HepG2 (cell line): ENCODE results near the gene MYO1C. TPM values are rescaled to one million over a fixed set of nuclear protein-coding genes. Genes with fewer than 3 reads are reported as not detected.
A peak's percentile ranks its signal among the peaks of the same experiment; 100 is the strongest.

Experiments used
- CCAR2 ChIP-seq: fragments of 200-400 bp; formaldehyde crosslinking; optimal IDR thresholded peaks from 2 replicates; pipeline ENCODE3; 2018; ENCODE audit warnings: low read depth, mild to moderate bottlenecking, low read length, moderate library complexity
- CENPT ChIP-seq: sonication (generic); formaldehyde crosslinking; IDR thresholded peaks from 2 replicates; pipeline ENCODE4 v1.8.0; 2022; ENCODE audit warnings: low read depth, mild to moderate bottlenecking, moderate library complexity, missing genetic modification reagents
- DR1 ChIP-seq: sonication (generic); formaldehyde crosslinking; IDR thresholded peaks from 2 replicates; pipeline ENCODE4 v1.8.0; 2021; ENCODE audit warnings: mild to moderate bottlenecking, missing genetic modification reagents, inconsistent platforms
- KDM5B ChIP-seq: sonication (generic); formaldehyde crosslinking; IDR thresholded peaks from 2 replicates; pipeline ENCODE4 v1.4.0; 2020; ENCODE audit warnings: missing genetic modification reagents, mild to moderate bottlenecking, borderline replicate concordance
- MED1 ChIP-seq: sonication (generic); formaldehyde crosslinking; IDR thresholded peaks from 2 replicates; pipeline ENCODE4 v1.4.0; 2020; ENCODE audit warnings: missing genetic modification reagents
- MEIS2 ChIP-seq: sonication (generic); formaldehyde crosslinking; IDR thresholded peaks from 2 replicates; pipeline ENCODE4 v1.9.0; 2021; ENCODE audit warnings: mild to moderate bottlenecking, missing genetic modification reagents
- PCBP2 ChIP-seq: fragments of 200-400 bp; formaldehyde crosslinking; optimal IDR thresholded peaks from 2 replicates; pipeline ENCODE3; 2018; ENCODE audit warnings: low read length, low read depth; ENCODE audit not compliant: poor library complexity, severe bottlenecking
- PHB2 ChIP-seq: fragments of 450-650 bp; IDR thresholded peaks from 2 replicates; pipeline ENCODE4 v1.6.1; 2018; ENCODE audit not compliant: partially characterized antibody
- PHF8 ChIP-seq: sonication (generic); formaldehyde crosslinking; IDR thresholded peaks from 2 replicates; pipeline ENCODE4 v1.5.0; 2020; ENCODE audit warnings: missing genetic modification reagents
- PLRG1 ChIP-seq: fragments of 450-650 bp; conservative IDR thresholded peaks from 2 replicates; pipeline ENCODE4 v1.6.1; 2016
- REXO4 ChIP-seq: sonication (generic); formaldehyde crosslinking; IDR thresholded peaks from 2 replicates; pipeline ENCODE4 v1.8.0; 2022; ENCODE audit warnings: missing genetic modification reagents, mild to moderate bottlenecking, borderline replicate concordance
- SIX1 ChIP-seq: sonication (generic); formaldehyde crosslinking; IDR thresholded peaks from 2 replicates; pipeline ENCODE4 v1.4.0; 2020; ENCODE audit warnings: missing genetic modification reagents, borderline replicate concordance
- SP2 ChIP-seq: sonication (generic); formaldehyde crosslinking; IDR thresholded peaks from 2 replicates; pipeline ENCODE4 v1.5.1; 2020; ENCODE audit warnings: mild to moderate bottlenecking, missing genetic modification reagents
- TCF12 ChIP-seq, 2 experiments: fragments of 450-650 bp in 1 of 2; sonication (generic) in 1 of 2; formaldehyde crosslinking in 1 of 2; IDR thresholded peaks; 2 replicates each; pipeline versions ENCODE4 v1.6.1 to v1.8.0; 2017 to 2022; ENCODE audit warnings: antibody characterized with exemption in 1 of 2, mild to moderate bottlenecking in 1 of 2, missing genetic modification reagents in 1 of 2, moderate library complexity in 1 of 2
- WIZ ChIP-seq: sonication (generic); formaldehyde crosslinking; IDR thresholded peaks from 2 replicates; pipeline ENCODE4 v1.5.1; 2020; ENCODE audit warnings: mild to moderate bottlenecking, missing genetic modification reagents
- ZBTB8A ChIP-seq: sonication (generic); formaldehyde crosslinking; IDR thresholded peaks from 2 replicates; pipeline ENCODE4 v1.4.0; 2020; ENCODE audit warnings: mild to moderate bottlenecking, low read depth, missing genetic modification reagents, borderline replicate concordance
- ZNF225 ChIP-seq: sonication (generic); formaldehyde crosslinking; IDR thresholded peaks from 2 replicates; pipeline ENCODE4 v1.4.0; 2020; ENCODE audit warnings: mild to moderate bottlenecking, missing genetic modification reagents
- ZNF556 ChIP-seq: sonication (generic); formaldehyde crosslinking; IDR thresholded peaks from 2 replicates; pipeline ENCODE4 v1.4.0; 2020; ENCODE audit warnings: mild to moderate bottlenecking, missing genetic modification reagents, borderline replicate concordance
- ZNF564 ChIP-seq: sonication (generic); formaldehyde crosslinking; IDR thresholded peaks from 2 replicates; pipeline ENCODE4 v1.8.1; 2023; ENCODE audit warnings: mild to moderate bottlenecking, missing genetic modification reagents
- ZNF652 ChIP-seq: IDR thresholded peaks from 2 replicates; pipeline ENCODE4 v1.6.1; 2016; ENCODE audit warnings: low read depth, borderline replicate concordance
- ZNF674 ChIP-seq: sonication (generic); formaldehyde crosslinking; IDR thresholded peaks from 2 replicates; pipeline ENCODE4 v1.5.0; 2020; ENCODE audit warnings: low read depth, mild to moderate bottlenecking, missing genetic modification reagents
- ZNF747 ChIP-seq: sonication (generic); formaldehyde crosslinking; IDR thresholded peaks from 2 replicates; pipeline ENCODE4 v1.8.1; 2023; ENCODE audit warnings: missing genetic modification reagents, mild to moderate bottlenecking, borderline replicate concordance
- ZNF776 ChIP-seq: sonication (generic); formaldehyde crosslinking; IDR thresholded peaks from 2 replicates; pipeline ENCODE4 v1.4.0; 2020; ENCODE audit warnings: mild to moderate bottlenecking, missing genetic modification reagents
- polyA plus RNA-seq, 8 experiments: library from polyadenylated mRNA; depleted of rRNA in 3 of 8; stranded (reverse) in 7 of 8; unstranded in 1 of 8; fragments of >200 nt; fragmentation: Illumina TruSeq in 4 of 8; extraction: Trizol in 4 of 8; gene quantifications; 2 replicates each; pipeline versions ENCODE4 v1.2.1 to v1.2.3, GENCODE V29; 2011 to 2016; ENCODE audit warnings: low read depth in 4 of 8, missing spikeins in 1 of 8, mixed read lengths in 1 of 8; ENCODE audit not compliant: insufficient read depth in 1 of 8
- total RNA-seq, 5 experiments: library from RNA; depleted of rRNA; stranded (reverse); fragments of >200 nt; fragmentation: Illumina TruSeq; extraction: Trizol; gene quantifications; 2 replicates each; pipeline ENCODE4 v1.2.3, GENCODE V29; 2016; ENCODE audit warnings: low read depth in 1 of 5
- TF ChIP-seq, protein P1 (sequence below): sonication (generic); formaldehyde crosslinking; IDR thresholded peaks from 2 replicates; pipeline ENCODE4 v1.4.0; 2020; ENCODE audit warnings: mild to moderate bottlenecking, missing genetic modification reagents
- TF ChIP-seq, protein P2 (sequence below): conservative IDR thresholded peaks from 2 replicates; pipeline ENCODE4 v1.6.1; 2018; ENCODE audit warnings: missing genetic modification reagents
- TF ChIP-seq, protein P3 (sequence below): sonication (generic); formaldehyde crosslinking; IDR thresholded peaks from 2 replicates; pipeline ENCODE4 v1.4.0; 2020; ENCODE audit warnings: missing genetic modification reagents, borderline replicate concordance

MYO1C gene
- total and polyA plus RNA-seq, 2 of the 13 experiments (the other 11 are each of a cell fraction or from before 2014, with no cell fraction given): 22.7 to 40.8 TPM

DNA sequence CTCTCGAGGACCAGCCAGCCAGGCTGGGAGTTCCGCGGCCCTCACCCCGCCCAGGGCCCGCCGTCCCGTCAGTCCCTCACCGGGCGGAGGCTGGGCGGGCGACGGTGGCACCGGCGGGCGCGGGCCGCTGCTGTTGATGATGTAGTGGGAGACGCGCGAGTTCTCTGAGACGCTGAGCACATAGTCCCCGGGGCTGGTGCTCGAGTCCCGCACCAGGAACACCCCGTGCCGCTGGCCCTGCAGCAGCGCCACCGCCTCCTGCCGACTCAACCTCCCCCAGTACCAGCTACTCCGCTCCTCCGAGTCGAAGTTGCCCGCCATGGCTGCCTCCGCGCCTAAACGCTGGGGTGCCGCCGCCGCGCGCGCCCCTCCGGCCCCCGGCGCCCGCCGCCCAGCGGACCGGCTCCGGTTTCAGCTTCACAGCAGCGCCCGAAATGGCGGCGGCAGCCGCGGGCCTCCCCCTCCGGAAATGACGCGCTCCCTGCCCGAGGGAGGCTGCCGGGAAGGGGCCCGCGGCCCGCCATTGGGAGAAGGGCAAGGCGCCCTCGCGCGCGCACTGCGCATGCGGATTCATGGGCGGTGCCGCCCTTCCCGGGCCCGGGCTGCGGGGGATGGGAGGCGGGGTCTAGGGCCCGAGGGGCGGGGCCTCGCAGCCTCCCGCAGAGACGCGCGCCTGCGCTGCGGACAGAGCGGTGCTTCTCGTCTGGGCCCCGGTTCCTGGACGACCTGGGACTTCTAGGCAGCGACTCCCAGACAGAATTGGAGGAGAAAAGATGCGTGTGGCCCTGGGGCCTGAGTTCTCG, 36.5 kb downstream of the MYO1C start, which contains the start of gene CRK (continued):
- TF ChIP-seq ZNF747 (CRISPR knock-in tag): no peak
- no peak for TF ChIP-seq KDM5B
- 0 out of 2 replicates have a peak, but pooled peaks have one; percentile 32 for TF ChIP-seq ZNF225
- TF ChIP-seq ZBTB8A: no peak; the same call in 1 of the 2 replicates
- no peak for TF ChIP-seq SIX1 (CRISPR knock-in tag)
- TF ChIP-seq ZNF674: 0 out of 2 replicates have a peak, but pooled peaks have one; percentile 9
- no peak for TF ChIP-seq CCAR2
- TF ChIP-seq WIZ (CRISPR knock-in tag): no peak
- TF ChIP-seq ZNF652 (CRISPR knock-in tag): no peak
- TF ChIP-seq PHB2: no peak
- TF ChIP-seq TCF12 (IDR thresholded peaks at IDR 0.05): no peak
- peak; percentile 9; the same call in 1 of the 2 replicates for TF ChIP-seq TCF12 (CRISPR knock-in tag; IDR thresholded peaks at IDR 0.05)
- 0 out of 2 replicates have a peak, but pooled peaks have one; percentile 17 for TF ChIP-seq ZNF564 (CRISPR knock-in tag)
- TF ChIP-seq PCBP2: no peak
- TF ChIP-seq MEIS2 (CRISPR knock-in tag): no peak; the same call in none of the 2 replicates
- TF ChIP-seq CENPT (CRISPR knock-in tag): no peak
- TF ChIP-seq, protein P1, sequence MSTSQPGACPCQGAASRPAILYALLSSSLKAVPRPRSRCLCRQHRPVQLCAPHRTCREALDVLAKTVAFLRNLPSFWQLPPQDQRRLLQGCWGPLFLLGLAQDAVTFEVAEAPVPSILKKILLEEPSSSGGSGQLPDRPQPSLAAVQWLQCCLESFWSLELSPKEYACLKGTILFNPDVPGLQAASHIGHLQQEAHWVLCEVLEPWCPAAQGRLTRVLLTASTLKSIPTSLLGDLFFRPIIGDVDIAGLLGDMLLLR (CRISPR knock-in tag): no peak; the same call in none of the 2 replicates
- no peak for TF ChIP-seq DR1 (CRISPR knock-in tag)
- TF ChIP-seq, protein P2, sequence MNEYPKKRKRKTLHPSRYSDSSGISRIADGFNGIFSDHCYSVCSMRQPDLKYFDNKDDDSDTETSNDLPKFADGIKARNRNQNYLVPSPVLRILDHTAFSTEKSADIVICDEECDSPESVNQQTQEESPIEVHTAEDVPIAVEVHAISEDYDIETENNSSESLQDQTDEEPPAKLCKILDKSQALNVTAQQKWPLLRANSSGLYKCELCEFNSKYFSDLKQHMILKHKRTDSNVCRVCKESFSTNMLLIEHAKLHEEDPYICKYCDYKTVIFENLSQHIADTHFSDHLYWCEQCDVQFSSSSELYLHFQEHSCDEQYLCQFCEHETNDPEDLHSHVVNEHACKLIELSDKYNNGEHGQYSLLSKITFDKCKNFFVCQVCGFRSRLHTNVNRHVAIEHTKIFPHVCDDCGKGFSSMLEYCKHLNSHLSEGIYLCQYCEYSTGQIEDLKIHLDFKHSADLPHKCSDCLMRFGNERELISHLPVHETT (CRISPR knock-in tag): peak; percentile 87
- TF ChIP-seq PHF8 (CRISPR knock-in tag): peak; percentile 58; the same call in 1 of the 2 replicates
- TF ChIP-seq REXO4: 0 out of 2 replicates have a peak, but pooled peaks have one; percentile 19
- TF ChIP-seq ZNF556 (CRISPR knock-in tag): no peak; the same call in 1 of the 2 replicates
- no peak for TF ChIP-seq MED1
- no peak for TF ChIP-seq PLRG1
- TF ChIP-seq ZNF776 (CRISPR knock-in tag): no peak
- TF ChIP-seq SP2 (CRISPR knock-in tag): peak; percentile 69
- TF ChIP-seq, protein P3, sequence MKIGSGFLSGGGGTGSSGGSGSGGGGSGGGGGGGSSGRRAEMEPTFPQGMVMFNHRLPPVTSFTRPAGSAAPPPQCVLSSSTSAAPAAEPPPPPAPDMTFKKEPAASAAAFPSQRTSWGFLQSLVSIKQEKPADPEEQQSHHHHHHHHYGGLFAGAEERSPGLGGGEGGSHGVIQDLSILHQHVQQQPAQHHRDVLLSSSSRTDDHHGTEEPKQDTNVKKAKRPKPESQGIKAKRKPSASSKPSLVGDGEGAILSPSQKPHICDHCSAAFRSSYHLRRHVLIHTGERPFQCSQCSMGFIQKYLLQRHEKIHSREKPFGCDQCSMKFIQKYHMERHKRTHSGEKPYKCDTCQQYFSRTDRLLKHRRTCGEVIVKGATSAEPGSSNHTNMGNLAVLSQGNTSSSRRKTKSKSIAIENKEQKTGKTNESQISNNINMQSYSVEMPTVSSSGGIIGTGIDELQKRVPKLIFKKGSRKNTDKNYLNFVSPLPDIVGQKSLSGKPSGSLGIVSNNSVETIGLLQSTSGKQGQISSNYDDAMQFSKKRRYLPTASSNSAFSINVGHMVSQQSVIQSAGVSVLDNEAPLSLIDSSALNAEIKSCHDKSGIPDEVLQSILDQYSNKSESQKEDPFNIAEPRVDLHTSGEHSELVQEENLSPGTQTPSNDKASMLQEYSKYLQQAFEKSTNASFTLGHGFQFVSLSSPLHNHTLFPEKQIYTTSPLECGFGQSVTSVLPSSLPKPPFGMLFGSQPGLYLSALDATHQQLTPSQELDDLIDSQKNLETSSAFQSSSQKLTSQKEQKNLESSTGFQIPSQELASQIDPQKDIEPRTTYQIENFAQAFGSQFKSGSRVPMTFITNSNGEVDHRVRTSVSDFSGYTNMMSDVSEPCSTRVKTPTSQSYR: peak; percentile 85; the same call in 1 of the 2 replicates
